Measurements from ENCODE around the gene PBX3.

The PBX3 gene

GRCh38 chr9:125931211-125931610 lies 184.0 kb downstream of the PBX3 start:
- Histone ChIP-seq H3K36me3 (peaks cover 0 to 12% (median 11%) of the 10 kb centered on the region in 3 donors), H3K4me3 (no peak overlapping the region), H3K9me3 (no peaks in the 10 kb centered on the region), H3K27me3 (no peaks in the 10 kb centered on the region), H3K27ac (no peak overlapping the region), H3K4me1 (peaks cover 0 to 15% (median 3%) of the 10 kb centered on the region in 4 donors)
- TF ChIP-seq CTCF (IDR thresholded peaks at IDR 0.05), result no peak
- intact Hi-C loops (cut with DNase I; ENCODE audit: low total_unique reads), result no loop called here
- no peak for DNase-seq

GRCh38 chr9:125932012-125932411 lies 184.8 kb downstream of the PBX3 start:
- no peaks in the 10 kb centered on the region for H3K9me3 ChIP-seq
- H3K4me1 ChIP-seq, result peaks cover 0 to 15% (median 3%) of the 10 kb centered on the region in 4 donors
- DNase-seq, result peak in 1 of 2 donors; percentile 56
- no peaks in the 10 kb centered on the region for H3K27me3 ChIP-seq
- intact Hi-C loops (cut with DNase I; ENCODE audit: low total_unique reads), result no loop called here
- TF ChIP-seq CTCF (IDR thresholded peaks at IDR 0.05), result no peak
- H3K27ac ChIP-seq, result no peak overlapping the region
- H3K36me3 ChIP-seq, result peaks cover 0 to 19% (median 16%) of the 10 kb centered on the region in 3 donors
- no peak overlapping the region for H3K4me3 ChIP-seq

GRCh38 chr9:125932746-125933455 lies 185.7 kb downstream of the PBX3 start:
- no peak for DNase-seq
- TF ChIP-seq CTCF (IDR thresholded peaks at IDR 0.05), result no peak
- Histone ChIP-seq H3K27ac (no peak overlapping the region), H3K36me3 (peaks cover 0 to 19% (median 16%) of the 10 kb centered on the region in 3 donors), H3K27me3 (no peaks in the 10 kb centered on the region), H3K9me3 (no peaks in the 10 kb centered on the region), H3K4me1 (peaks cover 0 to 15% (median 3%) of the 10 kb centered on the region in 4 donors), H3K4me3 (no peak overlapping the region)
- intact Hi-C loops (cut with DNase I; ENCODE audit: low total_unique reads), result no loop called here

GRCh38 chr9:125942125-125942524 lies 195.0 kb downstream of the PBX3 start:
- TF ChIP-seq CTCF (IDR thresholded peaks at IDR 0.05), result no peak
- peaks cover 0 to 9% (median 4%) of the 10 kb centered on the region in 3 donors for H3K36me3 ChIP-seq
- H3K9me3 ChIP-seq, result peaks cover 0 to 6% (median 0%) of the 10 kb centered on the region in 3 donors
- no peak overlapping the region for H3K27ac ChIP-seq
- intact Hi-C loops (cut with DNase I; ENCODE audit: low total_unique reads), result no loop called here
- no peaks in the 10 kb centered on the region for H3K4me1 ChIP-seq
- H3K27me3 ChIP-seq, result no peaks in the 10 kb centered on the region
- no peak overlapping the region for H3K4me3 ChIP-seq
- no peak for DNase-seq

GRCh38 chr9:125943831-125944230 lies 196.7 kb downstream of the PBX3 start:
- peaks cover 0 to 9% (median 4%) of the 10 kb centered on the region in 3 donors for H3K36me3 ChIP-seq
- H3K9me3 ChIP-seq, result peaks cover 0 to 6% (median 0%) of the 10 kb centered on the region in 3 donors
- intact Hi-C loops (cut with DNase I; ENCODE audit: low total_unique reads), result no loop called here
- H3K27ac ChIP-seq, result no peak overlapping the region
- TF ChIP-seq CTCF (IDR thresholded peaks at IDR 0.05), result no peak
- no peaks in the 10 kb centered on the region for H3K27me3 ChIP-seq
- DNase-seq, result no peak
- H3K4me1 ChIP-seq, result no peaks in the 10 kb centered on the region
- H3K4me3 ChIP-seq, result no peak overlapping the region
